ENCODE results near the gene IL17D.
"Not testable (repeated sequence)": the region's sequence is repeated elsewhere in the genome, so short reads cannot be mapped to it uniquely, and the experiment has no call there.

The IL17D gene

GRCh38 chr13:20721058-20721453, 17.6 kb downstream of the IL17D start:
- no peak for DNase-seq

DNA sequence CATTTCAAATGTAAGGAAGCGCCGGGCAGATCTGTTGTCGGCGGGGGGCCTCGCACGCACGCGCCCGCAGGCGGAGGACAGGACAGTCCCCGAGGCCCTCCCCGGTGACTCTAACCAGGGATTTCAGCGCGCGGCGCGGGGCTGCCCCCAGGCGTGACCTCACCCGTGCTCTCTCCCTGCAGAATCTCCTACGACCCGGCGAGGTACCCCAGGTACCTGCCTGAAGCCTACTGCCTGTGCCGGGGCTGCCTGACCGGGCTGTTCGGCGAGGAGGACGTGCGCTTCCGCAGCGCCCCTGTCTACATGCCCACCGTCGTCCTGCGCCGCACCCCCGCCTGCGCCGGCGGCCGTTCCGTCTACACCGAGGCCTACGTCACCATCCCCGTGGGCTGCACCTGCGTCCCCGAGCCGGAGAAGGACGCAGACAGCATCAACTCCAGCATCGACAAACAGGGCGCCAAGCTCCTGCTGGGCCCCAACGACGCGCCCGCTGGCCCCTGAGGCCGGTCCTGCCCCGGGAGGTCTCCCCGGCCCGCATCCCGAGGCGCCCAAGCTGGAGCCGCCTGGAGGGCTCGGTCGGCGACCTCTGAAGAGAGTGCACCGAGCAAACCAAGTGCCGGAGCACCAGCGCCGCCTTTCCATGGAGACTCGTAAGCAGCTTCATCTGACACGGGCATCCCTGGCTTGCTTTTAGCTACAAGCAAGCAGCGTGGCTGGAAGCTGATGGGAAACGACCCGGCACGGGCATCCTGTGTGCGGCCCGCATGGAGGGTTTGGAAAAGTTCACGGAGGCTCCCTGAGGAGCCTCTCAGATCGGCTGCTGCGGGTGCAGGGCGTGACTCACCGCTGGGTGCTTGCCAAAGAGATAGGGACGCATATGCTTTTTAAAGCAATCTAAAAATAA, 18.2 kb downstream of the IL17D start:
- no peak for DNase-seq

DNA sequence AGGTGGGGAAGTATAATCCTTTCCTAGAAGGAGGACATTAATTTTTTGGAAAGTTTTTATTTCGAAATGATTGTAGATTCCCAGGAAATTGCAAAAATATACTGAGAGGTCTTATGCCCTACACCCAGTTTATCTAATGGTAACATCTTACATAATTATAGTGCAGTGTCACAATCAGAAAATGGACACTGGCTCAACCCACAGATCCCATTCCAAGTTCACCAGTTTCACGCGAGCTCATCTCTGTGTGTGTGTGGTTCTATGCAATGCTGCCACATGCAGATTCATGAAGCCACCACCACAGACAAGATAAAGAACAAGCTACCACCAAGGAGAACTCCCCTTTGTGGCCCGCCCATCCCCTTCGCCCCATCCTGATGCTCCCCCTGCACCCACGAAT, 24.4 kb downstream of the IL17D start:
- no peak for DNase-seq

GRCh38 chr13:20728579-20729311, 25.2 kb downstream of the IL17D start:
- DNase-seq: no peak

DNA sequence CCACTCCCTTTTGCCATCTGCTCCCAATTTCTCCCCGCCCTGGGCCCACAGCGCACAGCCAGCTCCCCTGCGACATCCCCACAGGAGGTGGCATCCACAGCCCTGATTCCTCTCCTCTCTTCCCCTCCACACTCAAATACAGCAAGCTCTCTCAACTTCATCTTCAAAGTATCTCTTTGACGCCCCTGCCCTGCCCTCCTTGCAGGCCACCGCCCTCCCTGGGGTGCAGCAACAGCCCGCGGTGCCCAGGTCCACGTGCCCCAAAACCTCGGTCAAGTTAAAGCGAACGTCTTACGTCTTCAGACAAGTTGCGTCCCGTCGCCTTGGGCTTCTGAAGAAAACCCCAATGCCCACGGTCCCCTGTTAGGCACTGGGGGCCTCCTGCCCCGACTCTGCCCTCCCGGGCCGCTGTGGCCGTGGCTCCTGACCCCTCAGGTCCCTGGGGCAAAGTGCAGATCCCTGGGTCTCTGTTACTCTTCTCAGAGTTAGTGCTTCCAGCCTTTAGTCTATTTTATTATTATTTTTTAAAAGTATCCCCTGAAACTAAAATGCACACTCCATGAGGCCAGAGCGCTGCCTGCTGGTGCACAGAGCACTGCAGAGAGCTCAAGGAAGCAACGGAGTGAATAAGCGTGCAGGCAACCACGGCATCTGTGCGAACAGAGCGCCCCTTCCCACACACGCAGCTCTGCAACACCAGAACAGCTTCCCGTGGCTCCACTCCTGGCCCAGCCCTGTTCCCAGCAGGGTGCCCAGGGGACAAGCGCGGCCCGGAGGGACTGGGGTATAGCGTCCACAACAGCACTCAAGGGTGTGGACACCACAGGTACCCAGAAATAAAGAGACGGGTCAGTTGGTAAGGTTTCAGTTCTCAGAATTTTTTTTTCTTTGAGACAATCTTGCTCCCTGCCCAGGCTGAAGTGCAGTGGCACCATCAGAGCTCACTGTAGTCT, 26.4 kb downstream of the IL17D start:
- no peak for DNase-seq

GRCh38 chr13:20738616-20739015, 35.1 kb downstream of the IL17D start:
- no peak for DNase-seq

DNA sequence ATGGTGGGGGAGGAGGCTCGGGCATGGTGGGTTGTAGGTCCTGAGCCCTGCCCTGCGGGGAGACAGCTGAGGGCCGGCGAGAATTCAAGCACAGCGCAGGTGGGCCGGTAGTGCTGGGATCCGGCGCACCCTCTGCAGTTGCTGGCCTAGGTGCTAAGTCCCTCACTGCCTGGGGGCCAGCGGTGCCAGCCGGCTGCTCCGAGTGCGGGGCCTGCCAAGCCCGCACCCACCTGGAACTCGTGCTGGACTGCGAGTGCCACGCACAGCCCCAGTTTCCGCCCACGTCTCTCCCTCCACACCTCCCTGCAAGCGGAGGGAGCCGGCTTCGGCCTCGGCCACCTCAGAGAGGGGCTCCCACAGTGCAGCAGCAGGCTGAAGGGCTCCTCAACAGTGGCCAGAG, 36.5 kb downstream of the IL17D start:
- no peak for DNase-seq

- DNase-seq: not testable (repeated sequence)
Observed at GRCh38 chr13:20743830-20744404, 40.4 kb downstream of the IL17D start.

DNA sequence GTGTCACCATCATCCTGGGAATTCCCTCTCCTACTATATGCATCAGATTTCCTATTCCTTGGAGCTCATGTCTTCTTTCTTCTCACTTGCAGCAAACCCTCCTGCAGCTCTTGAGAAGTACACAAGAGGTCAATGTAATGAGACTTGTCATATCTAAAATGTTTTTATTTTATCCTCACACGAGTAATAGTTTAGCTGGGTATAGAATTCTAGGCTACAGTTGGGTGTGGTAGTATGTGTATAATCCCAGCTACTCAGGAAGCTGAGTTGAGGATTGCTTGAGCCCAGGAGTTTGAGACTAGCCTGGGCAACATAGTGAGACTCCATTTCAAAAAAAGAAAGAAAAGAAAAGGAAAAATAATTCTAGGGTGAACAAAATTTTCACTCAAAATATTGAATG, 45.9 kb downstream of the IL17D start:
- DNase-seq: no peak

- DNase-seq: no peak
Observed at GRCh38 chr13:20754009-20754408, 50.5 kb downstream of the IL17D start.

DNA sequence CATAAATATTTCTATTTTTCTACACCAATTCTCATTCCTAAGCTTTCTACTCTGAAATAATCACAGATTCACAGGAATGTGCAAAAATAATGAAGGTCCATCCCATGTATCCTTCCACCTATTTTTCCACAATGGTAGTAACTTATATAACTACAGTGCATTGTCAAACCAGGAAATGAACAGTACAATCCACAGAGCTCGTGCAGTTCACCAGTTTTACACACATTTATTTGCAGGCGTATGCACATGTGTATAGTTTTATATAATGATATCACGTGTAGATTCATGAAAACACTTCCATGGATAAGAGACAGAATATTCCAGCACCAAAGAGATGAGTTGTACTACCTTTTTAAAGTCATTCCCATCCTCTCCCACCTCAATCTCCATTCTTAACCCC, 57.4 kb downstream of the IL17D start:
- no peak for DNase-seq

- DNase-seq: no peak
Observed at GRCh38 chr13:20767309-20767943, 63.9 kb downstream of the IL17D start.

- DNase-seq: no peak
Observed at GRCh38 chr13:20769091-20769490, 65.6 kb downstream of the IL17D start.

DNA sequence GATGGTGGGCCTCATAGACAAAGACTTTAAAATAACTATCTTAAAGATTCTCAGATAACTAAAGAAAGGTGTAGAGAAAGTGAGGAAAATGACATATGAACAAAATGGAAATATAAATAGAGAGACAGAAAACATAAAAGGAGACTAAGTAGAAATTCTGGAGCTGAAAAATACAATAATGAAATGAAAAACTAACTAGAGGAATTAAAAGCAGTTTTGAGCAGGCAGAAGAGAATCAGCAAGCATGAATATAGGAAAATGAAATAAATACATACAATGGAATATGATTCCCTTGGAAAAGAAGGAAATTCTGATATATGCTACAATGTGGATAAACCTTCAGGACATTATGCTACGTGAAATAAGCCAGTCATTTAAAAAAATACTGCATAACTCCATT, 66.3 kb downstream of the IL17D start:
- no peak for DNase-seq
